IPS-11a (cell line): ENCODE data around the gene ADRA1B.
"Not testable (repeated sequence)": the region's sequence is repeated elsewhere in the genome, so short reads cannot be mapped to it uniquely, and the experiment has no call there.

Source experiments
- H3K4me3 ChIP-seq: one replicate; pipeline ENCODE4 v1.5.1; 2013; ENCODE audit warnings: low read depth, low read length, control low read depth

Gene ADRA1B

GRCh38 chr5:160009591-160009989 lies 93.3 kb downstream of the ADRA1B start:
- H3K4me3 ChIP-seq, result peak overlapping the region; percentile 100

- H3K4me3 ChIP-seq, result no peak overlapping the region
Observed at GRCh38 chr5:160011471-160011870, 95.2 kb downstream of the ADRA1B start.

- not testable (repeated sequence) for H3K4me3 ChIP-seq
Observed at GRCh38 chr5:160014197-160014596, 97.9 kb downstream of the ADRA1B start.

GRCh38 chr5:160018945-160019625 lies 102.8 kb downstream of the ADRA1B start:
- no peak overlapping the region for H3K4me3 ChIP-seq

- no peak overlapping the region for H3K4me3 ChIP-seq
Observed at GRCh38 chr5:160020266-160020770, 104.0 kb downstream of the ADRA1B start.

- no peak overlapping the region for H3K4me3 ChIP-seq
Observed at GRCh38 chr5:160020964-160021363, 104.7 kb downstream of the ADRA1B start.

GRCh38 chr5:160021831-160022446 lies 105.7 kb downstream of the ADRA1B start:
- H3K4me3 ChIP-seq, result no peak overlapping the region
